Stimulated activated CD4-positive, alpha-beta T cell treated with anti-CD3 and anti-CD28 coated beads, TNF-alpha, amount 100 ng/mL, for 4 hours (primary cell): ENCODE measurements around the gene COL4A2.
"Not testable (repeated sequence)": the region's sequence is repeated elsewhere in the genome, so short reads cannot be mapped to it uniquely, and the experiment has no call there.

Source experiments
- DNase-seq, 3 experiments: peaks; one replicate each; pipeline ENCODE4 v3.0.0-alpha.2; 2020; ENCODE audit warnings: low read depth in 3 of 3

COL4A2 gene

GRCh38 chr13:110475117-110475516 is 168.0 kb downstream of the COL4A2 start:
- DNase-seq = no peak

GRCh38 chr13:110475550-110476219 is 168.6 kb downstream of the COL4A2 start:
- no peak for DNase-seq

GRCh38 chr13:110476220-110476617 is 169.1 kb downstream of the COL4A2 start:
- DNase-seq = no peak

- DNase-seq = no peak
Observed at GRCh38 chr13:110477706-110478245, 170.7 kb downstream of the COL4A2 start.

GRCh38 chr13:110478405-110479214 is 171.5 kb downstream of the COL4A2 start:
- DNase-seq = no peak

GRCh38 chr13:110479215-110479545 is 172.1 kb downstream of the COL4A2 start:
- DNase-seq = no peak

GRCh38 chr13:110479648-110480047 is 172.6 kb downstream of the COL4A2 start:
- no peak for DNase-seq

GRCh38 chr13:110480161-110480560 is 173.1 kb downstream of the COL4A2 start:
- no peak for DNase-seq

- no peak for DNase-seq
Observed at GRCh38 chr13:110483386-110483968, 176.4 kb downstream of the COL4A2 start.

GRCh38 chr13:110484290-110485048 is 177.4 kb downstream of the COL4A2 start:
- DNase-seq = no peak

GRCh38 chr13:110485604-110486003 is 178.5 kb downstream of the COL4A2 start:
- no peak for DNase-seq

GRCh38 chr13:110486061-110486715 is 179.1 kb downstream of the COL4A2 start:
- no peak for DNase-seq

GRCh38 chr13:110486880-110487279 is 179.8 kb downstream of the COL4A2 start:
- not testable (repeated sequence) for DNase-seq

- DNase-seq = no peak
Observed at GRCh38 chr13:110490009-110490770, 183.1 kb downstream of the COL4A2 start.

GRCh38 chr13:110491869-110492678 is 185.0 kb downstream of the COL4A2 start:
- no peak for DNase-seq

GRCh38 chr13:110492679-110493593 is 185.9 kb downstream of the COL4A2 start:
- DNase-seq = no peak

- DNase-seq = no peak
Observed at GRCh38 chr13:110493613-110494012, 186.5 kb downstream of the COL4A2 start.

- no peak for DNase-seq
Observed at GRCh38 chr13:110495376-110495775, 188.3 kb downstream of the COL4A2 start.

GRCh38 chr13:110495881-110496280 is 188.8 kb downstream of the COL4A2 start:
- DNase-seq = no peak
